Activated naive CD8-positive, alpha-beta T cell (primary cell): Measurements from ENCODE around the gene KIR3DL3.
"Not testable (repeated sequence)": the region's sequence is repeated elsewhere in the genome, so short reads cannot be mapped to it uniquely, and the experiment has no call there.

Experiments
- H3K27ac Mint-ChIP-seq: one replicate; pipeline ENCODE4 v1.8.0; 2021; ENCODE audit warnings: mixed read lengths
- H3K27me3 Mint-ChIP-seq: one replicate; pipeline ENCODE4 v1.8.0; 2021; ENCODE audit warnings: mixed read lengths
- H3K36me3 Mint-ChIP-seq: one replicate; pipeline ENCODE4 v1.8.0; 2021; ENCODE audit warnings: mixed read lengths
- H3K4me1 Mint-ChIP-seq: one replicate; pipeline ENCODE4 v1.8.0; 2021; ENCODE audit warnings: low read depth, mixed read lengths
- H3K4me3 Mint-ChIP-seq: one replicate; pipeline ENCODE4 v1.8.0; 2021; ENCODE audit warnings: mild to moderate bottlenecking, mixed read lengths
- H3K9me3 Mint-ChIP-seq: one replicate; pipeline ENCODE4 v1.8.0; 2021; ENCODE audit warnings: low read depth, mixed read lengths

KIR3DL3 gene

DNA sequence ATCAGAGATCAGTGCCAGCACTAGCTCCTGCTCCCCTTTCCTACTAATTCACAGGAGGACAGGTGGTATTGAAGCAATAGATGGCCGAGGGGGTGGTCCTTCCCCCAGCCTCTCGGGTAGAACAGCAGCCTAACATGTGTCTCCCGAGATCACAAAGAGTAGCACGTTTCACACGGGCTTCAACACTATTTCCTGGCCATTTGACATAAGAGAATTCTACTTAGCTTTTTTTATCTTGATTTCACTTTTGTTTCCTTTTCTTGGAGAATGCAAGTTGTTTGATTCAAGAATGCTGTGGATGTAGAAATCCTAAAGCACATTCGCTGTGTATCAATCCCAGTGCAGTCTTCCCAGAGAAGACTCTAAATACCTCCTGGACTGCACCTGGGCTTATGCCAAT, 26.0 kb downstream of the KIR3DL3 start:
- not testable (repeated sequence) for H3K9me3 Mint-ChIP-seq

DNA sequence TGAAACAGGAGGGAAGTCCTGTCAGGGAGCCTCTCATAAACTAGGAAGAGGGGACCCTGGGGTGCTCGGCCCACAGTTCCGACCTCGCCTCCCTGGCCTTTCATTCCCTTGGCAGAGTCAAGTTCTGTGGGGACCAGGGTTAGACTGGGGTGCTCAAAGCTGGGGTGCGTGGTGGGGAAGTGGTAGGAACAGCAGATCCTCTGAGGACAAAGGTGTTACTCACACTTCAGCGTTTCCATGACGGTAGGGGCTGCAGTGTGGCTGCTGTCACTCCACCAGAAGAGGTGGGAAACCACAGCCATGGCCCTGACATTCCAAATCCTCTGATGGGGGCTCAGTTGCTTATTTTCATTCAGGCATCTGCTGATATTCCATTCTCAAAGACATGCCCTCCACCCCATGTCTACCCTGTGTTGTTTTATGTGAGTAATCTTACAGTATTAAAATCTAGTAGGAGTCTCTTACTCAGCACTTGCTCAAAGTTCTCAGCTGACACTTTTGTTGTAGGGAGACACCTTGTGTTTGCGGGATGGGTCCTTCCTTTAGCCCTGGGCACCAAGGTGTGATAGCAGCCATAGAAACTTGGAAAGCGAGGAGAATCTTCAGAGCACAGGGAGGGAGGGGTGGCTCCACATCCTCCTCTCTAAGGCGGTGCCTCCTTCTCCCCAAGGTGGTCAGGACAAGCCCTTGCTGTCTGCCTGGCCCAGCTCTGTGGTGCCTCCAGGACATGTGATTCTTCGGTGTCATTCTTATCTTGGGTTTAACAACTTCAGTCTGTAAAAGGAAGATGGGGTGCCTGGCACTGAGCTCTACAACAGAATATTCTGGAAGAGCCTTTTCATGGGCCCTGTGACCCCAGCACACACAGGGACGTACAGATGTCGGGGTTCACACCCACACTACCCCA, 32.2 kb downstream of the KIR3DL3 start:
- H3K27me3 Mint-ChIP-seq, H3K9me3 Mint-ChIP-seq, H3K4me1 Mint-ChIP-seq: not testable (repeated sequence)

More for the DNA sequence above, 26.0 kb downstream of the KIR3DL3 start:
- not testable (repeated sequence) for H3K4me1 Mint-ChIP-seq, H3K4me3 Mint-ChIP-seq, H3K27ac Mint-ChIP-seq, H3K27me3 Mint-ChIP-seq, H3K36me3 Mint-ChIP-seq

DNA sequence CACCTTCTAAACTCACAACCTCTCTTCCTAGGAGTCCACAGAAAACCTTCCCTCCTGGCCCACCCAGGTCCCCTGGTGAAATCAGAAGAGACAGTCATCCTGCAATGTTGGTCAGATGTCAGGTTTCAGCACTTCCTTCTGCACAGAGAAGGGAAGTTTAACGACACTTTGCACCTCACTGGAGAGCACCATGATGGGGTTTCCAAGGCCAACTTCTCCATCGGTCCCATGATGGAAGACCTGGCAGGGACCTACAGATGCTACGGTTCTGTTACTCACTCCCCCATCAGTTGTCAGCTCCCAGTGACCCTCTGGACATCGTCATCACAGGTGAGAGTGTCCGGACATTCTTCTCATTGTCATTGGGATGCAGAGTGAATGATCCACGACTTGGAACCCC, 34.3 kb downstream of the KIR3DL3 start:
- not testable (repeated sequence) for H3K4me1 Mint-ChIP-seq, H3K27me3 Mint-ChIP-seq, H3K4me3 Mint-ChIP-seq, H3K9me3 Mint-ChIP-seq, H3K27ac Mint-ChIP-seq, H3K36me3 Mint-ChIP-seq

More for the DNA sequence above, 32.2 kb downstream of the KIR3DL3 start:
- H3K27ac Mint-ChIP-seq, H3K36me3 Mint-ChIP-seq, H3K4me3 Mint-ChIP-seq: not testable (repeated sequence)

DNA sequence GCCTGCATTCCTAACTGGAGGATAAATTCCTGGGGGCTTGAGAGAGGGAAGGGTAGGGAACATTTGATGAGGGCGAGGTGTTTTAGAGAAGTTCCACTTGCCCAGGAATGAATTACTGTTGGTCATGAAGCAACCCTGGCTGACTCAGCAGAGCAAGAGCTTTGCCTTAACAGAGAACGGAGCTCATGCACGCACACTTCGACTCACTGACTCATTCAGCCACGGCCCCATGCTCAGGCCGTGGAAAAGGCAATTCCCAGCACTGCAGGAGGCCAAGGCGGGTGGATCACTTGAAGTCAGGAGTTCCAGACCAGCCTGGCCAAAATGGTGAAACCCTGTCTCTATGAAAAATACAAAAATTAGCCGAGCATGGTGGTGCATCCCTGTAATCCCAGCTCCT, 40.0 kb downstream of the KIR3DL3 start:
- H3K27ac Mint-ChIP-seq, H3K36me3 Mint-ChIP-seq, H3K4me3 Mint-ChIP-seq, H3K9me3 Mint-ChIP-seq, H3K4me1 Mint-ChIP-seq, H3K27me3 Mint-ChIP-seq: not testable (repeated sequence)

DNA sequence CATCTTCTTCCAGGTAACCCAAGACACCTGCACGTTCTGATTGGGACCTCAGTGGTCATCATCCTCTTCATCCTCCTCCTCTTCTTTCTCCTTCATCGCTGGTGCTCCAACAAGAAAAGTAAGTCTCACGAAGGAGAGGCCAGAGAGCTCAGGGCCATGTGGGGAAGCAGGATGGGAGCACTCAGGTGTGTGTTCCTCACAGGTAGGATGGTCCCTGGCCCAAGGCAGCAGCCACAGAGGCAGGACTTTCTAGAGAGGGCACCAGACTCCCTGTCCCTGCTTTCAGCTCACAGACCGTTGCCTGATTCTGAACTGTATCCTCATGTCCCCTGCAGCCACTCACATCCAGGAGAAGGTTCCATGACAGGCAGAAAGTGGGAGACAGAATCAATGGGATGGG, 42.2 kb downstream of the KIR3DL3 start:
- H3K4me1 Mint-ChIP-seq, H3K9me3 Mint-ChIP-seq, H3K4me3 Mint-ChIP-seq, H3K36me3 Mint-ChIP-seq, H3K27ac Mint-ChIP-seq, H3K27me3 Mint-ChIP-seq: not testable (repeated sequence)

DNA sequence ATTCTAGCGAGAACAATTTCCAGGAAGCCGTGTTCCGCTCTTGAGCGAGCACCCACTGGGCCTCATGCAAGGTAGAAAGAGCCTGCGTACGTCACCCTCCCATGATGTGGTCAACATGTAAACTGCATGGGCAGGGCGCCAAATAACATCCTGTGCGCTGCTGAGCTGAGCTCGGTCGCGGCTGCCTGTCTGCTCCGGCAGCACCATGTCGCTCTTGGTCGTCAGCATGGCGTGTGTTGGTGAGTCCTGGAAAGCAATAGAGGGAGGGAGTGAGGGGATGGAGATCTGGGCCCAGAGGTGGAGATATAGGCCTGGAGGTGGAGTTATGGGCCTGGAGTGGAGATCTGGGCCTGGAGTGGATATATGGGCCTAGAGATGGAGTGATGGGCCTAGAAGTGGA, 45.4 kb downstream of the KIR3DL3 start, which contains the start of gene KIR2DL1:
Gene KIR2DL1 (plus strand): TSS at position 148 of the 400 bp plus-strand sequence. CDS start 58 bp downstream, at position 206.
- not testable (repeated sequence) for H3K27ac Mint-ChIP-seq, H3K36me3 Mint-ChIP-seq, H3K4me3 Mint-ChIP-seq, H3K4me1 Mint-ChIP-seq, H3K9me3 Mint-ChIP-seq, H3K27me3 Mint-ChIP-seq

DNA sequence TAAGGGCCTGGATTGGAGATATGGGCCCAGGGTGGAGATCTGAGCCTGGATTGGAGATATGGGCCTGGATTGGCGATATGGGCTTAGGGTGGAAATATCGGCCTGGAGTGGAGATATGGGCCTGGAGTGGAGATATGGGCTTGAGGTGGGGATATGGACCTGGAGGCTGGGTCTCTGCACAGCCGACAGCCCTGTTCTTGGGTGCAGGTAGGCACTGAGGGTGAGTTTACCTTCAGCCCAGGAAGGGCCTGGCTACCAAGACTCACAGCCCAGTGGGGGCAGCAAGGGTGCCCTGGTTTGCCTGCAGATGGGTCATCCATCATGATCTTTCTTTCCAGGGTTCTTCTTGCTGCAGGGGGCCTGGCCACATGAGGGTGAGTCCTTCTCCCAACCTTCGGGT, 46.3 kb downstream of the KIR3DL3 start:
- not testable (repeated sequence) for H3K4me1 Mint-ChIP-seq, H3K4me3 Mint-ChIP-seq, H3K9me3 Mint-ChIP-seq, H3K36me3 Mint-ChIP-seq, H3K27me3 Mint-ChIP-seq, H3K27ac Mint-ChIP-seq

DNA sequence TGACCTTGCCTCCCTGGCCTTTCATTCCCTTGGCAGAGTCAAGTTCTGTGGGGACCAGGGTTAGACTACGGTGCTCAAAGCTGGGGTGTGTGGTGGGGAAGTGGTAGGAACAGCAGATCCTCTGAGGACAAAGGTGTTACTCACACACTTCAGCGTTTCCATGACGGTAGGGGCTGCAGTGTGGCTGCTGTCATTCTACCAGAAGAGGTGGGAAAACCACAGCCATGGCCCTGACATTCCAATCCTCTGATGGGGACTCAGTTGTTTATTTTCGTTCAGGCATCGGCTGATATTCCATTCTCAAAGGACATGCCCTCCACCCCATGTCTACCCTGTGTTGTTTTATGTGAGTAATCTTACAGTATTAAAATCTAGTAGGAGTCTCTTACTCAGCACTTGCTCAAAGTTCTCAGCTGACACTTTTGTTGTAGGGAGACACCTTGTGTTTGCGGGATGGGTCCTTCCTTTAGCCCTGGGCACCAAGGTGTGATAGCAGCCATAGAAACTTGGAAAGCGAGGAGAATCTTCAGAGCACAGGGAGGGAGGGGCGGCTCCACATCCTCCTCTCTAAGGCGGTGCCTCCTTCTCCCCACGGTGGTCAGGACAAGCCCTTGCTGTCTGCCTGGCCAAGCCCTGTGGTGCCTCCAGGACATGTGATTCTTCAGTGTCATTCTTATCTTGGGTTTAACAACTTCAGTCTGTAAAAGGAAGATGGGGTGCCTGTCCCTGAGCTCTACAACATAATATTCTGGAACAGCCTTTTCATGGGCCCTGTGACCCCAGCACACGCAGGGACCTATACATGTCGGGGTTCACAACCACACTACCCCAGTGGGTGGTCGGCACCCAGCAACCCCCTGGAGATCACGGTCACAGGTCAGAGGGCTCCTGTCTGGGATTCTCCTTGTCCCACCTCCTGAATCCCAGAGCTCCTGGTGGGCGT, 47.0 kb downstream of the KIR3DL3 start:
- not testable (repeated sequence) for H3K27me3 Mint-ChIP-seq, H3K36me3 Mint-ChIP-seq, H3K27ac Mint-ChIP-seq, H3K4me3 Mint-ChIP-seq, H3K9me3 Mint-ChIP-seq, H3K4me1 Mint-ChIP-seq

DNA sequence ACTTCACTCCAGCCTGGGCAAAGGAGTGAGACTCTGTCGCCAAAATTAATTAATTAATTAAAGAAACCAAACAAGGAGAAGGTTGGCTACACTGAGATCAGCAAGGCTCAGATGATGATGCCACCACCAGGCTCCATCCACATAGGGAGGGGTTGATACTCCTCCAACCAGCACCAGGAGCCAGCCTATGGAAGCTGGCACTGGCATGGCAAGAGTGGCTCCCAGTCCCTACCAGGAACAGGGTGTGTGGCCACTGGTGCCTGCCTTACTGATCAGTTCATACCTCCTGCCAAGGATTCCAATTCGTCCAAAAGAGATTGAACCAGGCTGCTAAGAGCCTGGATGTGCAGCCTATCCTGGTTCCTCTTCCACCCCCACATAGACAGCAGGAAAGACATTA, 48.4 kb downstream of the KIR3DL3 start:
- H3K36me3 Mint-ChIP-seq, H3K4me1 Mint-ChIP-seq, H3K27ac Mint-ChIP-seq, H3K4me3 Mint-ChIP-seq, H3K9me3 Mint-ChIP-seq, H3K27me3 Mint-ChIP-seq: not testable (repeated sequence)

DNA sequence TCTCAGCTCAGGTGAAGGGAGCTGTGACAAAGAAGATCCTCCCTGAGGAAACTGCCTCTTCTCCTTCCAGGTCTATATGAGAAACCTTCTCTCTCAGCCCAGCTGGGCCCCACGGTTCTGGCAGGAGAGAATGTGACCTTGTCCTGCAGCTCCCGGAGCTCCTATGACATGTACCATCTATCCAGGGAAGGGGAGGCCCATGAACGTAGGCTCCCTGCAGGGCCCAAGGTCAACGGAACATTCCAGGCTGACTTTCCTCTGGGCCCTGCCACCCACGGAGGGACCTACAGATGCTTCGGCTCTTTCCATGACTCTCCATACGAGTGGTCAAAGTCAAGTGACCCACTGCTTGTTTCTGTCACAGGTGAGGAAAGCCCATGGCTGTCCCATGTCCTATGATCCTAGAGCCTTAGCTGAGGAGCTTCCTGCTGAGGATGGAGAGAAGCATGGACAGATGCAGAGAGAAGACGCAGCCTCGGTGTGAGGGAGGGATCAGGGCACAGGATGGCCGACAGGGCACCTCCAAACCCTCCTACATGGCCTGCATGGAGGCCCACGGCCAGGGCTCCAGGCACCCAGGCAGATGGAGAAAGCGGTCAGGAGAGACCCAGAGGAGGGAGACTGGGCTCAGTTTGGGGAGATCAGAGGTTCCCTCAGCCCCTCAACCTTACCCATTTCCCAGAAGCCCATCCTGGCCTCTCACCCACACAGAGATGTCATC, 51.0 kb downstream of the KIR3DL3 start:
- not testable (repeated sequence) for H3K4me3 Mint-ChIP-seq, H3K27me3 Mint-ChIP-seq, H3K9me3 Mint-ChIP-seq, H3K4me1 Mint-ChIP-seq, H3K27ac Mint-ChIP-seq, H3K36me3 Mint-ChIP-seq

DNA sequence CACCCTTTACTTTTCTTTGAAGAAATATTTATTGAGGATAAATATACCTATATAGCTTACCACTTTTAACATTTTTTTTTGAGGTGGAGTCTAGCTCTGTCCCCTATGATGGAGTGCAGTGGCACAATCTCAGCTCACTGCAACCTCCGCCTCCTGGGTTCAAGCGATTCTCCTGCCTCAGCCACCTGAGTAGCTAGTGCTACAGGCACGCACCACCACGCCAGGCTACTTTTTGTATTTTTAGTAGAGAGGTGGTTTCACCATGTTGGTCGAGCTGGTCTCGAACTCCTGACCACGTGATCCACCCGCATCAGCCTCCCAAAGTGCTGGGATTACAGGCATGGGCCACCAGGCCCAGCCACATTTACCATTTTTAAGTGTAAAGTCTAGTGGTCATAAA, 51.6 kb downstream of the KIR3DL3 start:
- not testable (repeated sequence) for H3K27me3 Mint-ChIP-seq, H3K4me3 Mint-ChIP-seq, H3K9me3 Mint-ChIP-seq, H3K36me3 Mint-ChIP-seq, H3K4me1 Mint-ChIP-seq, H3K27ac Mint-ChIP-seq

DNA sequence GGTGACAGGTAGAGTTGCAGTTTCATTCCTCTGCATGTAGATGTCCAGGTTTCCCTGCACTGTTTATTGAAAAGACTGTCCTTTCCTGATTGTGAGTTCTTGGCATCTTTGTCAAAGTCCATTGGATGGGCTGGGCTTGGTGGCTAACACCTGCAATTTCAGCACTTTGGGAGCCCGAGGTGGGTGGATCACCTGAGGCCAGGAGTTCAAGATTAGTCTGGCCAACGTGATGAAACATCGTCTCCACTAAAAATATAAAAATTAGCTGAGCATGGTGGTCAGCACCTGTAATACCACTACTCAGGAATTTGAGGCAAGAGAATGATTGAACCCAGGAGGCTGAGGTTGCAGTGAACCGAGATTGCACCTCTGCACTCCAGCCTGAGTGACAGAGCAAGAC, 53.6 kb downstream of the KIR3DL3 start:
- H3K27ac Mint-ChIP-seq, H3K9me3 Mint-ChIP-seq, H3K27me3 Mint-ChIP-seq, H3K4me3 Mint-ChIP-seq, H3K36me3 Mint-ChIP-seq, H3K4me1 Mint-ChIP-seq: not testable (repeated sequence)

DNA sequence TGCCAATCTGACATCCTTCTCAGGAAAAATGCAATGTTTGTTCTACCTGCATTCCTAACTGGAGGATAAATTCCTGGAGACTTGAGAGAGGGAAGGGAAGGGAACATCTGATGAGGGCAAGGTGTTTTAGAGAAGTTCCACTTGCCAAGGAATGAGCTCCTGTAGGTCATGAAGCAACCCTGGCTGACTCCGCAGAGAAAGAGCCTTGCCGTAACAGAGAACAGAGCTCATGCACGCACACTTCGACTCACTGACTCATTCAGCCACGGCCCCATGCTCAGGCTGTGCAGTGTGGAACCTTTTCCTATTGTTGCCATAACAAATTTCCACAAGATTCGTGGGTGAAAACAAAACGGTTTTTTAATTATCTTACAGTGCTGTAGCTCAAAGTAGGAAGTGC, 54.7 kb downstream of the KIR3DL3 start:
- not testable (repeated sequence) for H3K4me3 Mint-ChIP-seq, H3K4me1 Mint-ChIP-seq, H3K27me3 Mint-ChIP-seq

DNA sequence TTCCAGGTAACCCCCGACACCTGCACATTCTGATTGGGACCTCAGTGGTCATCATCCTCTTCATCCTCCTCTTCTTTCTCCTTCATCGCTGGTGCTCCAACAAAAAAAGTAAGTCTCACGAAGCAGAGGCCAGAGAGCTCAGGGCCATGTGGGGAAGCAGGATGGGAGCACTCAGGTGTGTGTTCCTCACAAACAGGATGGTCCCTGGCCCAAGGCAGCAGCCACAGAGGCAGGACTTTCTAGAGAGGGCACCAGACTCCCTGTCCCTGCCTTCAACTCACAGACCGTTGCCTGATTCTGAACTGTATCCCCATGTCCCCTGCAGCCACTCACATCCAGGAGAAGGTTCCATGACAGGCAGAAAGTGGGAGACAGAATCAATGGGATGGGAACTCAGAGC, 58.7 kb downstream of the KIR3DL3 start:
- not testable (repeated sequence) for H3K9me3 Mint-ChIP-seq, H3K36me3 Mint-ChIP-seq, H3K27ac Mint-ChIP-seq, H3K4me3 Mint-ChIP-seq, H3K4me1 Mint-ChIP-seq
- H3K27me3 Mint-ChIP-seq = peaks cover 18% of the 10 kb centered on the region

More for the DNA sequence above, 54.7 kb downstream of the KIR3DL3 start:
- H3K27ac Mint-ChIP-seq, H3K9me3 Mint-ChIP-seq, H3K36me3 Mint-ChIP-seq: not testable (repeated sequence)
